Measurements from ENCODE around the gene JMY.

DNA sequence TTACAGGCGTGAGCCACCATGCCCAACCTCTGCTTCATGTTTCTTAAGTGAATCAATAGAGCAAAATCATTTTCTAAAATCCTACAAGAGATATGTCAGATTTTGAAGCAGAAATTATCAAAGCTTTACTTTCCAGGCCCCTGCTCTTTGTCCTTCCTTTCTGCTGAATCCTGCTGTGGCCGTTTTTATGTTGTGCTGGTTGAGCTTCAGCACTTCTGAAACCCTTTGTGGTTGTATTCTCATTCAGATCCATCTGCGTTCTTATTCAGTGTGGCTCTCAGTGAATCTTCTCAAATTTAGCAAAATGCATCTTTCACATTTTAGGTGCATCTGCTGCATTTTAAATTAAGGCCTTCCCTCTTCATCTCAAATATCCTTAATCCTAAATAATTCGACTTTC lies 26.0 kb downstream of the JMY start:
- TF ChIP-seq CTCF (conservative IDR thresholded peaks at IDR 0.05; ENCODE audit: low read depth, low read length) (no peak), EZH2 (IDR thresholded peaks at IDR 0.05; ENCODE audit: borderline replicate concordance, low read depth, low read length, poor library complexity, severe bottlenecking) (no peak)

Data from A673 (cell line).